HG03060 (cell line): ENCODE data around the gene BCL2L12.

Experiments used
- ATAC-seq: cut with Tn5 transposase; IDR thresholded peaks from one replicate; pipeline ENCODE4 v1.9.1; 2021; ENCODE audit warnings: low read depth, moderate number of reproducible peaks; ENCODE audit not compliant: unreplicated experiment

Gene BCL2L12

DNA sequence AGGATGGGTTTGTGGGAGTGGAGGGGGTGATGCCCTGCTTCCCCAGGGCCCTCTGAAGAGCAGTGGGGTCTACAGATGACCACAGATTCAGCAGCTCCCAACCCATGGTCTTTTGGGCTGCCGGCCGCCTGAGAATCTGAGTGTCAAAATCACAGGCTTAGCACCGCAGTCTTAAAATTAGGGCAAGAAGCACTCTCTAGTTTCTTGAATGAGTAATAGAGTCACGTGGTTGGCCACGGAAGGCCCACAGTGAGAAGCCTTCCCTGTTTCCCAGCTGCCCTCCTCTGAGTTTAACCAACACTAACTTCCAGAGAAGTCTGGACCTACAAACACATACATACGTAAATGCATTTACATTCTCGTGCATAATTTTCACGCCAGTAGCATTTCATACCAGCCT lies 16.5 kb downstream of the BCL2L12 start:
- ATAC-seq: no peak

DNA sequence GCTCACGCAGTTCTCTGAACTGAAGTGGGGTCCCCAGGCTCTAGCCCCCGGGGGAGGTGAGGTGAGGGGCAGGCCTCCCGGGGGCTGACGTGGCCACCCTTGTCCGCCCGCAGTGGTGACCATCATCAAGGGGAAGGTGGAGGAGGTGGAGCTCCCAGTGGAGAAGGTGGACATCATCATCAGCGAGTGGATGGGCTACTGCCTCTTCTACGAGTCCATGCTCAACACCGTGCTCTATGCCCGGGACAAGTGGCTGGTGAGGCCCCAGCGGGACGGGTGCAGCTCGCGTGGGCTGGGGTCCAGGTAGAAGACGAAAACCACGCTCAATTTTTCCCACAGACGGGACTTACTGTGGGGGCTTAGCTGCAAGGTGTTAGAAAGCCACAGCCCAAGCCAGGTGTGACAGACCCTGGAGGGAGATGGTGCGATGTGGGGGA lies 18.1 kb downstream of the BCL2L12 start:
- no peak for ATAC-seq

DNA sequence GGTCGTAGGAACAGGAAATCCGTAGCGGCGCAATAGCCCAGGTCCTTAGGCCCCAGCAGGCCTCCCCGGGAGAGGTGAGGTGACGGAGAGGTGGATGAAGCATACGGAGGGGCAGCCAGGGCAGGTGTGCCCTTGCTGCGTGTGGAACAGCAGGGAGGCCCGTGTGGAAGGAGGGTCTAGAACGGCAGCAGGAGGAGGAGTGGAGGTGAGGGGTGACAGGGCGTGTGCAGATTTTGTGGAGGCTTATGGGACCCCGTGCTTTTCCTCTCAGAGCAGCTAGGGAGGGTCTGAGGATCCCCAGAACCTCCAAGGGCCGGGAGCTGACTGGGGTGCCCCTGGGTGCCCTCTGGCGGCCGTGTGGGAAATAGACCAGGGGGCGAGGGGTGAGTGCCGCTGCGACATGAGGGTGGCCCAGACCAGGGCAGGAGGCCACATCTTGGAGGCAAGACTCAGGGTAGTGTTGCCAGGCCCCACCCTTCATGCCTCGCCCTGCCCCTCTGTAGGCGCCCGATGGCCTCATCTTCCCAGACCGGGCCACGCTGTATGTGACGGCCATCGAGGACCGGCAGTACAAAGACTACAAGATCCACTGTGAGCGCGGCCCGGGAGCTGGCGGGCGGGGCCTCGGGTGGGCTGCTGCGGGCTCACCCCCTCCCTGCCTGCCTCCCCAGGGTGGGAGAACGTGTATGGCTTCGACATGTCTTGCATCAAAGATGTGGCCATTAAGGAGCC lies 18.7 kb downstream of the BCL2L12 start:
- ATAC-seq: no peak

DNA sequence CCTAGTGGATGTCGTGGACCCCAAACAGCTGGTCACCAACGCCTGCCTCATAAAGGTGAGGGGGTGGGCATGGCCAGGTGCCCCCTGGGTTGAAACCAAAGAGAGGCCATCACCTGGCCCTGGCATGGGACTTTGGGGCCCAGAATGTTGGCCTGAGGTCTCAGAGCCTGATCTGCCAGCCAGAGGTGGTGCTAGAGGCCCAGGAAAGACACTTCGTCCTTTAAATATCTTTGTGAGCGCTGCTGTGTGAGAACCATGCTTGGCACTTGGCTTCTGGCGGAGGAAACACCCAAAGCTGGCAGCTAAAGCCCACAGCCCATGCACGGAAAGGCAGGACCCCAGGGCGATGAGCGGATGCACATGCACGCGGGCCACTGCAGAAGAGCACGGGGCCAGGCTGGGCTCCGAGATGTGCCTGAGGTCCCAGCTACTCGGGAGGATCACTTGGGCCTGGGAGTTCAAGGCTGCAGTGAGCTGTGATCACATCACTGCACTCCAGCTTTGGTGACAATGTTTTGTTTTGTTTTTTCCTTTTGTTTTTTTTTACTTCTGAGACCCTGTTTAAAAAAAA lies 19.3 kb downstream of the BCL2L12 start:
- no peak for ATAC-seq

DNA sequence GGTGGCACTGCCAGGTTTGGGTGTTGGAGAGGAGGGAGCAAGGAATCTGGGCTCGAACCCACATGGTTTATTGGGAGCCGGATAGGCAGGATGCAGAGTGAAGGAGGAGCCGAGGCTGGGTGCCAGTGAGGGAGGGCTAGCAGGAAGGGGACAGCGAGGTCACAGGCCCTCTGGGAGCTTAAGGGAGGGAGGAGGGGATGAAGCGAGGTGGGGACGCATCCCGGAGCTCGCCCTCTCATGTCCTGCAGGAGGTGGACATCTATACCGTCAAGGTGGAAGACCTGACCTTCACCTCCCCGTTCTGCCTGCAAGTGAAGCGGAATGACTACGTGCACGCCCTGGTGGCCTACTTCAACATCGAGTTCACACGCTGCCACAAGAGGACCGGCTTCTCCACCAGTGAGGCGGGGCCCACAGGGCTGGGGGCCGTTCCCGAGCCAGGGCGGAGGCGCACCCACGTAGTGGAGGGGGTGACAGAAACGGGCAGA lies 20.2 kb downstream of the BCL2L12 start:
- ATAC-seq: no peak

DNA sequence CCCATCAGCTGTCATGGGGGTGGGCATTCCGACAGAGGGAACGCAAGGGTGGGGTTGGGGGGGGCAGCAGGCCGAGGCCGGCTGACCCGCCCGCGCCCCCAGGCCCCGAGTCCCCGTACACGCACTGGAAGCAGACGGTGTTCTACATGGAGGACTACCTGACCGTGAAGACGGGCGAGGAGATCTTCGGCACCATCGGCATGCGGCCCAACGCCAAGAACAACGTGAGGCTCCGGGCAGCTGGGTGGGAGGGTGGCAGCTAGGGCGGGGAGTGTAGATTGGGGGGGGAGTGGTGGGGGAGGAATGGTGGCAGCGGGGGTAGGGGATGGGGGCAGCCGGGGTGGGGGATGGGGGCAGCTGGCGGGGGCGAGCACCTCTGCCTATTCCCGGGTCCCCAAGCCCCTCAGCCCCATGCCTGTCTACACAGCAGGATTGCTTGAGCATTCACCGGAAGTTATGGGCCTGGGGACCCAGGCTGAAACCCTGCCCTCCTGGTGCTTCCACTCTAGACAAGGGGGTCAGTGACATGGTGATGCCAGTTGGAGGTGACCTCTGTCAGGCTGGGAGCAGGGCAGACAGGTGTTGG lies 20.9 kb downstream of the BCL2L12 start:
- ATAC-seq: no peak

DNA sequence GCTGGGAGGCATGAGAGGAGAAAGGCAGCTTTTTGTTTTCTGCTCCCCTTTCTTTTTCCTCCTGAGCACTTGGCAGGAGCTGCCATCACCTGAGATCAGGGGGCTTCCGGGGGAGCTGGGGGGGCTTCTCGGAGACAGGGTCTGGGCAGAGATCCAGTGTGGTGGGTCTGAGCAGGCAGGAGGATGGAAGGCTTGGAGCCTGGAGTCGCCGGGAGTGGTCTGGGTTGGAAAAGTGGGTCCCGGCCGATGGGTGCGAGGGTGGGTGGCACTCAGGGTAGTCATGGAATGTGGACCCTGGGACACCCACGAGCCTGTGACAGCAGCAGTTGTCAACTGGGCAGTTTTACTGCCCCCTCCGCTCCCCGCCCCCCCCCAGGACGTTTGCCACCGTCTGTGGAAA lies 21.4 kb downstream of the BCL2L12 start:
- ATAC-seq: no peak

DNA sequence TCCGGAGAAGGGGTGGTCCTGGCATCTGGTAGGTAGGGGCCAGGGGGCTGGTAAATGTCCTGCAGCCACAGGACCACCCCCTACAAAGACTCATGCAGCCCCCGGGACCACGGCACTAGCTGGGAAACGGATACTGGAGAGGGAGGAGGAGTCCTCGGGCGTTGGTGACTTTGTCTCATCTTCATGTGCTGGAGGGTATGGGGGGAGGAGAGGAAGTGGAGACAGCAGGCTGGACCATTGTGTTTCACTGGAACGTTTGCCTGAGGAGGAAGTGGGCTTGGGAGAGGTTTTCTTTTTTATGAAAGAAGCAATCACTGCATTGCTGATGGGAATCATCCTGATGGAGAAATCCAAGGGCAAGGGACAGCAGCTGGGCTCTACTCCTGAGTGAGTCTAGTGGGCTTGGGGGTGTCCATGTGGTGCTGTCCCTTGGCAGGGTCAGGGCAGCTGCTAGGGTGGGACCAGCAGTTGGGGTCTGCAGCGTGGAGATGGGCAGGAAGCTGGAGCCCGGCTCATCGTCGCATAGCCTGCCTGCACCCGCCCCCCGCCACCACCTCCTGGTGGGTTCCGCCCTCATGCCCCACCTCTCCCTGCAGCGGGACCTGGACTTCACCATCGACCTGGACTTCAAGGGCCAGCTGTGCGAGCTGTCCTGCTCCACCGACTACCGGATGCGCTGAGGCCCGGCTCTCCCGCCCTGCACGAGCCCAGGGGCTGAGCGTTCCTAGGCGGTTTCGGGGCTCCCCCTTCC lies 22.0 kb downstream of the BCL2L12 start:
- ATAC-seq: no peak

DNA sequence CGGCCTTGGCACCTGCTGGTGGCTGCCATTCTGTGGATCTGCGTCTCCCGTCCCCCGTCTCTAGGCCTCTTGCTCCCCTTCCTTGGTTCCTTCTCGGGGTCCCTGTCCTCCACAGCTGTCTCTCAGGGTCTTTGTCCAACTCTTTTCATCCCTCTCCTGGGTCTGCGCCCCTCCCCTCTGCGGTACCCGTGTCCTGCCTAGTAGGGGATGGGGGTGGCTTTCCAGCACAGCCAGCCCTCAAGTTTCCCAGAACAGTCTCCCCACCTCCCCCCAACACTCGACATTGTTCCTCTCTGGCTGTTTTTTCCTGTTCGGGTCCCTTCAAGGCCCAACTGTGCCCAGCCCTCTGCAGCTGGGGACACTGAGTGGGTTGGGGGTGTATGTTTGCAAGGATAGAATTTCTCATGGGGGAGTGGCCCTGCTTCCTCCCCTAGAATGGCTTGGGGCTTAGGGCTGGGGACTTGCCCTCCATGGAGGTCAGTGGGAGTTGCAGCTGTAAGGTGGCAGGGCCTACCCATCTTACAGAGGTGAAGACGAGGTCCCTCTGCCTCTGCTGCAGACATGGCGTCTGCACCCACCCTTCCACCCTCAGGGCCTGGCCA lies 22.9 kb downstream of the BCL2L12 start:
- ATAC-seq: no peak

DNA sequence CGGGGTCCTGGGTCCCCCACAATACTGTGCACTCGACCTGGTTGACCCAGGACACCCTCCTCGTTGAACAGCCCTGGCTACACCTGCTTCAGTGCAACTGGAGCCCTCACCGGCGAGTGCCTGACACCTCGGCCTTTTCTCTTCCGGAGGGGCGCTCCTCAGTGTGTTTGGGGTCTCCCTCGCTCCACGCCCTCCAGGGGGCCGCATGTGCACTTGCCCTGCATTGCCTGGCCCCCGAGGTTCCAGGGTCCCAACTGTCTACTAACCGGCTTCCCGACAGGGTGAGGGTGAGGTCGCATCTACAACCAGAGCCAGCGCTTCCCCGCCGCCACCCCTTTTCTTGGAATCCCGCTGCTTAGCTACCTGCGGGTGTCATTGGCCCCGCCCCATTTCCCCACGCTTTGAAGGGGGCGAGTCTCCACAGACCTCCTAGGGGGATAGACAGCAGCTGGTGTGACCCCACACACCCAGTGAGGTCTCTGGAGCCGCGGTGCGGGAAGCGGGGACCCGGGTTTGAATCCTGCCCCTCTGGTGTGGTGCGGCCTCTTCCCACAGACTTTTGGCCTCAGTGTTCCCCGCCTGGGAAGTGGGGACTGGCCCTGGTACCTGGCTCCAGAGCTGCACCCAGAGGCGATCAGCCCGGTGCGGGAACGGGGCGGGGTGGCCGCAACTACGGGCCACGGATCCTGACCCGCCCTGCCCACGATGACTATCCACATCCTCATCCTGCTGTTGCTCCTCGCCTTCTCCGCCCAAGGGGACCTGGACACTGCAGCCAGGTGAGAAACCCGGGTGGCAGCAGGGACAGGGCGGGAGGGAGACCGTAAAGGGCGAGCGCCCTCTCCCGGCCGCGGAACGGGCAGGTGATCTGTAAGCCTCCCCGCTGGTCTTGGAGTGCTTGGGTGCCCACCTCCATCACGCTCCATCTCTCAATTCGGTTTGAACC lies 23.7 kb downstream of the BCL2L12 start, which contains the start of gene ADM5:
TSS of gene ADM5 (plus strand) at position 462 of the 946 bp plus-strand sequence. CDS start at position 706, 244 bp downstream.
- no peak for ATAC-seq

DNA sequence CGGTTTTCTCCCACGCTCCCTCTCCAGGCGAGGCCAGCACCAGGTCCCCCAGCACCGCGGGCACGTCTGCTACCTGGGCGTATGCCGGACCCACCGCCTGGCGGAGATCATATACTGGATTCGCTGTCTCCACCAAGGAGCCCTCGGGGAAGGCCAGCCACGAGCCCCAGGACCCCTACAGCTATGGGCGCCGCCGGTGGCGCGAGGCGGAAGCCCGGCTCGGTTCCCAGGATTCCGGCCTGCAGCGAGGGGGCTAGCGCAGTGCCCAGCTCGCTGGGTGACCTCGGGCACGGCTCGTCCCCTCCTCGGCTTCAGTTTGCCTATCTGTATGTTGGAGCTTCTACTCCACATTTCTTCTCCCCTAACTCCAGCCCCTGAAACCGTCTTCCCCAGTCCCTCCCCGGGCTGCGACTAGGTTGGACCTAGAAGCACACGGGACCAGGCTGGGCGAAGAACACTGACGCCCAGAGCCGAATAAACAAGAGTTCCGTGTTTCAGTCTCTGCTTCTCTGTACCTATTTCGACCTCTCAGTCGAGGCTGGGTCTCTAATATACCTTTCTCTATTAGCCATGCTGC lies 24.4 kb downstream of the BCL2L12 start:
- no peak for ATAC-seq

DNA sequence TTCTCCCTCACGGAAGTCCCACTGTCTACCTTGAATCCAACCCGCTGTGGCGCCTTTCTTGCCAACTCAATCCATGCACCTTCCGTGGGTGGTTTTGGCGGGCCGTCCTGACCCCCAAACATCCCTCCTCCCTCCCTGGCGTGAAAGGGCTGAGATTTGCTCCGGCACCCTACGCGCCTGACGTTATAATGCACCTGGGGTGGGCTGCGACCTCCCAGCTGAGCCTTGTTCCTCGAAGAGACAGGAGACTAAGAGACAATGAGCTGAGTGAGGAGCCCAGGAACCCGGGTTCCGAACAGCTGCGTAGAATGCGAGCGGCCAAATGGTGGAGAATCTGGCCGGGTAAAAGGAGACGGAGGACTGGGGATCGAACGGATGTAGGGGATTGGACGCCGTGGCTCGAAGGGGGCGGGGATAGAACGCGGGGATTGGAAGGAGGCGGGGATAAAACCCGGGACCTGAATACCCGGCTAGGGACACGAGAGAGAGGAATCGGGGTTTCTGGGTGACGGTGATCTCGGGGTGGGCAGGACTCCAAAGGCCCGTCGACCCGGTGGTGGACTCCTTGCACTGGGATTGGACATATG lies 25.0 kb downstream of the BCL2L12 start, which contains the start of gene CPT1C:
TSS of gene CPT1C (plus strand) at position 461 of the 587 bp plus-strand sequence. CDS start 1,137 bp downstream, outside the sequence.
- ATAC-seq: no peak

DNA sequence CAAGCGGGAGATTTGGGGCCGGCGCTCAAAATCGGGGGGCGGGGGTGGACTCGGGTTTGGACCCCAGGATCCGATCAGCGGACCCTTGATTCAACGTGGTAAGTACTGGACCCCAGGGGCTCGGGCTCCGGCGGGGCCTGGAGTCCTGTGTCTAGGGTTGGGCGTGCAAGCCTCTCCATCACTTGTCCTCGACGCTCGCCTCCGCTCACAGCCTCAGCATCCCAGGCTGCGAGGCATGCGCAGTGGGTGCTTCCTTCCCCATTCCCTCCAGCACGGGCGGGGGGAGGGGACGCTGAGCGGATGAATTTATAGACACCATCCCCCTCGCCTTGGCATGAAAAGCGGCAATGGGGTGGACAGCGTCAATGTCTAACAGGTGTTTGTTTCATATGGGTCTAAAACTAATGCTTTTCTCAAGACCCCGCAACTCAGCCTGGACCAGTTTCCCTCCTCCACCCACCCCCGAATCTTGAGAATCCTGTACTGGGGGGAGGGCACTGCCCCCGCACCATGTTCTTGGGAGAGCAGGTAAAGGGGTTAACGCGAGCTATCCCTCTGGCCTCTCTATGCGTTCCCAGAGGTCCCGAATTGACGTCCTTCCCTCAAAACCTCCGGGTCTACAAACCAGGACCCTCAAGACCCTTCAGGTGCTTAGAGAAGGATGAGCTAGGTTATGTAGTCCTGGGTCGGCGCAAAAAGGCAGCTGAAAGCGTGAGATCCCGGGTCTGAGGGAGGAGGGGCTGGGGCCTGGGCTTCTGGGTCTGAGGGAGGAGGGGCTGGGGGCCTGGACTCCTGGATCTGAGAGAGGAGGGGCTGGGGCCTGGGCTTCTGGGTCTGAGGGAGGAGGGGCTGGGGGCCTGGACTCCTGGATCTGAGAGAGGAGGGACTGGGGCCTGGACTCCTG lies 25.8 kb downstream of the BCL2L12 start:
- no peak for ATAC-seq

DNA sequence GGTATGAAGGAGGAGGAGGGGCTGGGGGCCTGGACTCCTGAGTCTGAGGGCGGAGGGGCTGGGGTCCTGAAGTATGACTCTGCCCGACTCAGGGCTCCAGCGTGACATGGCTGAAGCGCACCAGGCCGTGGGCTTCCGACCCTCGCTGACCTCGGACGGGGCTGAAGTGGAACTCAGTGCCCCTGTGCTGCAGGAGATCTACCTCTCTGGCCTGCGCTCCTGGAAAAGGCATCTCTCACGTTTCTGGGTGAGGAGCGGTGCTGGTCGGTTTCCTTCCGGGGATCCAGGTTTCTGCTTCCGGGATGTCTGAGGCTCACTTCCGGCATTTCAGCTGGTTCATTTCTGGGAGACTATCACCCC lies 26.4 kb downstream of the BCL2L12 start:
- ATAC-seq: no peak

DNA sequence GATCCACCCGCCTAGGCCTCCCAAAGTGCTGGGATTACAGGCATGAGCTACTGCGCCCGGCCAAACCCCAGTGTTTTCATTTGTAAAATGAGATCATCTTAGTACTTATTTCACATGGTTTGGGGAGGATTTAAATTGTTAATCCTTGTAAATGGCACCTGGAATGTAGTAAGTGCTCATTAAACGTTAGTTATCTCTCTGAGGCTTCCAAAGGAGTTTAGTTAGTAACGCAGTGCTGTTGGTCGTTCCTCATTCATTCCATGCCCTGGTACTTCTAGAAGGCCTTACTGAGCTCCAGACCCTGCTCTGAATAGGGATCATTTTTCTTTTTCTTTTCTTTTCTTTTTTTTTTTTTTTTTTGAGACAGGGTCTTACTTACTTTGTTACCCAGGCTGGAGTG lies 30.4 kb downstream of the BCL2L12 start:
- ATAC-seq: no peak

DNA sequence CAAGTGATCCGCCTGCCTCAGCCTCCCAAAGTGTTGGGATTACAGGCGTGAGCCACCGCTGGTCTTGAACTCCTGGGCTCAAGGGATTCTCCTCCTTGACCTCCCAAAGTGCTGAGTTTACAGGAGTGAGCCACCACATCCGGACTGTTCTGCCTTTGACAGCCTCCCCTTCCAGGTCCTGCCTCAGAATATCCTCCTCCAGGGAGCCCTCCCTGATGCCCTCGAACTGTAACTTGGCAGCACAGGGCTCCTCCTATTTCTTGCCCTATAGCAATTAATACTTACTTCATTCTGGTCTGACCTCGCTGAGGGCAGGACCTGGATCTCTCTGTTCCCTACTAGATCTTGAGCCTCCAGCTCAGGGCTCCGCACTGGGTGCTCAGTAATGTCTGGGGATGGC lies 31.1 kb downstream of the BCL2L12 start:
- ATAC-seq: no peak

DNA sequence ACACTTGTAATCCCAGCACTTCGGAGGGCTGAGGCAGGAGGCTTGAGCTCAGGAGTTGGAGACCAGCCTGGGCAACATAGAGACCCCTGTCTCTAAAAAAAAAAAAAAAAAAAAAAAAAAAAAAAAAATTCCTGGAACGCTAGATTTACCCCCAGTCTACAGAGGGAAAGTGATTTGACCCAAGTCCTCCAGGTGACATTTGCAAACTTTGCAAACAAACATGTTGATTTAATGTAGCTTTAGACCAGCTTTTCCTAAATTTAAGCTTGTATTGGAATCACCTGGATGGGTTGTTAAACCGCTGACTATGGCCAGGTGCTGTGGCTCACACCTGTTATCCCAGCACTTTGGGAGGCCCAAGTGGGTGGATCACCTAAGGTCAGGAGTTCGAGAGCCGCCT lies 33.6 kb downstream of the BCL2L12 start:
- ATAC-seq: no peak

DNA sequence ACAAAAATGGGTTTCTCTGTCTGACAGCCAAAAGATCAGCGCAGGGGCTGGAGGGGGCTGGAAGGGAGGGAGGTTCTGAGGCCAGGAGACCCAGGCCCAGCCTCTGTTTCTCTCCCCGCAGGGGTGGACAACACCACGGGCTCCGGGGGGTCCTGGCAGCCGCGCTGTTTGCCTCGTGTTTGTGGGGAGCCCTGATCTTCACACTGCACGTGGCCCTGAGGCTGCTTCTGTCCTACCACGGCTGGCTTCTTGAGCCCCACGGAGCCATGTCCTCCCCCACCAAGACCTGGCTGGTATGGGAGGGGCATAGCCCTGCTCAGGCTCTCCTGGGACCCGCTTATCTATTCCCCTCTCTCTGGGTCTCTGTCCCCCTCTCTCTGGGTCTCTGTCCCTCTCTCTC lies 34.8 kb downstream of the BCL2L12 start:
- no peak for ATAC-seq
